Body of pancreas (tissue), 4 donors: ENCODE results near the gene SESTD1. TPM values are rescaled to one million over a fixed set of nuclear protein-coding genes. Genes with fewer than 3 reads are reported as not detected.

Experiments
- ATAC-seq: fragments of 150-250 bp; one replicate; pipeline ENCODE4 v1.9.1; 2016
- DNase-seq, 4 donors: peaks; one replicate each; pipeline ENCODE4 v3.0.0-alpha.2; 2019
- H3K27ac ChIP-seq, 4 donors: fragments of 200-600 bp; sonication (generic); 1 replicate in 3 of 4; 2 replicates in 1 of 4; pipeline versions ENCODE4 v1.5.1 to v1.6.1; 2016 to 2019; ENCODE audit warnings: mild to moderate bottlenecking in 1 of 4, mixed read lengths in 1 of 4, moderate library complexity in 1 of 4
- H3K27me3 ChIP-seq, 2 donors: fragments of 200-600 bp; sonication (generic); one replicate each; pipeline ENCODE4 v1.6.0; 2016; ENCODE audit warnings: mild to moderate bottlenecking in 1 of 2
- H3K36me3 ChIP-seq, 2 donors: fragments of 200-600 bp; sonication (generic); replicated peaks in 1 of 2; 2 replicates each; pipeline ENCODE4 v1.5.1; 2016; ENCODE audit warnings: low read depth in 2 of 2; ENCODE audit not compliant: insufficient read depth in 1 of 2
- H3K4me1 ChIP-seq: fragments of 200-600 bp; sonication (generic); one replicate; pipeline ENCODE4 v1.6.0; 2016
- H3K4me3 ChIP-seq, 2 donors: fragments of 200-600 bp; sonication (generic); 1 replicate in 1 of 2; 2 replicates in 1 of 2; pipeline ENCODE4 v1.5.1; 2016 to 2019
- H3K9me3 ChIP-seq, 3 donors: fragments of 200-600 bp; sonication (generic); 1 replicate in 2 of 3; 2 replicates in 1 of 3; pipeline ENCODE4 v1.5.1; 2016
- POLR2A ChIP-seq, 3 donors: fragments of 450-650 bp; IDR thresholded peaks; one replicate each; pipeline ENCODE4 v1.6.1; 2016; ENCODE audit warnings: antibody characterized with exemption in 3 of 3, mild to moderate bottlenecking in 2 of 3
- WGBS, 2 donors: methylation state at CpG; one replicate each; pipeline ENCODE4 v1.1.5; 2017; 5-methylcytosine and 5-hydroxymethylcytosine counted together
- intact Hi-C: fragments of 100-400 bp; cut with DNase I; formaldehyde crosslinking; loops from one replicate; pipeline ENCODE4 v1.15.1; 2023
- total RNA-seq, 2 donors: library from RNA; depleted of rRNA; stranded (reverse); fragments of >200 nt; gene quantifications; one replicate each; pipeline ENCODE4 v1.1.0, GENCODE V29; 2016
- TF ChIP-seq, protein P1 (sequence below), 7 experiments: fragments of 450-650 bp in 4 of 7; fragments of 200-600 bp in 3 of 7; sonication (generic) in 3 of 7; IDR thresholded peaks; one replicate each; pipeline ENCODE4 v1.5.1; 2016 to 2019; ENCODE audit warnings: antibody characterized with exemption in 7 of 7

The SESTD1 gene
- total RNA-seq, 2 donors from 2014 or later, result 13.2 to 24.4 TPM

DNA sequence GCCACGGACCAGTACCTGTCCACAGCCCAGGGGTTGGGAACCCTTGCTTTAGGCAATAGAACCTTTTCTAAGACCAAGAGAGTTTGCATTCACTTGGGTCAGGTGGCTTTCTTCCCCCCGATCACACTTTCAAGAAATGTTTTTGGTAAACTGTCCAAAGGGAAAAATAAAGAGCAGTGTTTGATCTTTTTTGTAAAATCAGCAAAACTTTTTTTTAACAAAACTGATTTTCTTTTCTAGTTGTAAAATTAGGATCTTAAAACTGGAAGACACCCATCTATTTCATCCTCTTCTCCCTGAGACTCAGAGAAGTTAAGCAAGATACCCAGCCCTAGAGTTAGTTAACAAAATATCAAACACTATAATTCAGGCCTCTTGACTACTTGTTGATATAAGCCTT, 6.1 kb upstream of the SESTD1 start:
- Histone ChIP-seq H3K9me3 (no peaks in the 10 kb centered on the region), H3K27ac (no peak overlapping the region), H3K4me1 (peaks cover 14% of the 10 kb centered on the region), H3K36me3 (no peaks in the 10 kb centered on the region), H3K4me3 (no peak overlapping the region), H3K27me3 (no peaks in the 10 kb centered on the region)
- TF ChIP-seq, protein P1, sequence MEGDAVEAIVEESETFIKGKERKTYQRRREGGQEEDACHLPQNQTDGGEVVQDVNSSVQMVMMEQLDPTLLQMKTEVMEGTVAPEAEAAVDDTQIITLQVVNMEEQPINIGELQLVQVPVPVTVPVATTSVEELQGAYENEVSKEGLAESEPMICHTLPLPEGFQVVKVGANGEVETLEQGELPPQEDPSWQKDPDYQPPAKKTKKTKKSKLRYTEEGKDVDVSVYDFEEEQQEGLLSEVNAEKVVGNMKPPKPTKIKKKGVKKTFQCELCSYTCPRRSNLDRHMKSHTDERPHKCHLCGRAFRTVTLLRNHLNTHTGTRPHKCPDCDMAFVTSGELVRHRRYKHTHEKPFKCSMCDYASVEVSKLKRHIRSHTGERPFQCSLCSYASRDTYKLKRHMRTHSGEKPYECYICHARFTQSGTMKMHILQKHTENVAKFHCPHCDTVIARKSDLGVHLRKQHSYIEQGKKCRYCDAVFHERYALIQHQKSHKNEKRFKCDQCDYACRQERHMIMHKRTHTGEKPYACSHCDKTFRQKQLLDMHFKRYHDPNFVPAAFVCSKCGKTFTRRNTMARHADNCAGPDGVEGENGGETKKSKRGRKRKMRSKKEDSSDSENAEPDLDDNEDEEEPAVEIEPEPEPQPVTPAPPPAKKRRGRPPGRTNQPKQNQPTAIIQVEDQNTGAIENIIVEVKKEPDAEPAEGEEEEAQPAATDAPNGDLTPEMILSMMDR (IDR thresholded peaks at IDR 0.05), result no peak
- TF ChIP-seq POLR2A (IDR thresholded peaks at IDR 0.05), result no peak
- 83% methylated on average over 2 of the region's 2 CpGs for WGBS, 2 donors
- no peak for ATAC-seq
- intact Hi-C loops, result no loop called here
- no peak for DNase-seq

DNA sequence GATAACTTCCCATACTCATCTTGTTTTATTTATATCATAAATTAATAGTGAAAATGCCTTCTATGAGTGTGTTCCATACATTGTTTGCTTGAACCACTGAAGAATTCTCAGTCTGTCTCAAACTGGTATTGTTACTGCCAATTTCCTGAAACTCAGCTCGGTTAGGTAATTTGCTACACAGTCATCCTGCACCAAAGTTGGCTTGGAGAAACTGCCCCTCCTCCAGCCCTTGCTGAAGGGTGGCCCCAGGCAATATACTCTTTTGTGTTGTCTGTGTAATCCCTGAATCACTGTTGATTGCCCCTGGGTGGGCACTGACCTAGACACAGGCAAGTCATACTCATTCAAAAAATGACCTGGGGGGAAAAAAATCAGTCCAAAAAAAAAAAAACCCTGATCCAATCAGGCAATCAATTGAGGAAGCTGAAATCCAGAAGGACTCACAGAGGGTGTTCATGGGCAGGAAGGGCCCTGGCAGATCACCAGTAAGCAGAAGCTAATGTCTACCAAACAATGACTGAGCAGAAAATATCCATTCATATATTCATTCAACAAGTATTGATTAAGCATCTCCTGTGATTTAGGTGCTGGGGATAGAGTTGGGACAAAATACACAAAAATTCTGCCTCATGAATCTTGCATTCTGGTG, 3.8 kb upstream of the SESTD1 start:
- Histone ChIP-seq H3K9me3 (no peaks in the 10 kb centered on the region), H3K27ac (no peak overlapping the region), H3K4me1 (peaks cover 23% of the 10 kb centered on the region), H3K36me3 (no peaks in the 10 kb centered on the region), H3K27me3 (no peaks in the 10 kb centered on the region), H3K4me3 (no peak overlapping the region)
- WGBS, 2 donors, result 24 to 58% methylated on average over 1 of the region's 1 CpG
- ATAC-seq (no peak), DNase-seq (peak in 2 of 4 donors; percentile 10 to 16)
- TF ChIP-seq, protein P1 (IDR thresholded peaks at IDR 0.05), result no peak
- TF ChIP-seq POLR2A (IDR thresholded peaks at IDR 0.05), result no peak
- intact Hi-C loops, result no loop called here

DNA sequence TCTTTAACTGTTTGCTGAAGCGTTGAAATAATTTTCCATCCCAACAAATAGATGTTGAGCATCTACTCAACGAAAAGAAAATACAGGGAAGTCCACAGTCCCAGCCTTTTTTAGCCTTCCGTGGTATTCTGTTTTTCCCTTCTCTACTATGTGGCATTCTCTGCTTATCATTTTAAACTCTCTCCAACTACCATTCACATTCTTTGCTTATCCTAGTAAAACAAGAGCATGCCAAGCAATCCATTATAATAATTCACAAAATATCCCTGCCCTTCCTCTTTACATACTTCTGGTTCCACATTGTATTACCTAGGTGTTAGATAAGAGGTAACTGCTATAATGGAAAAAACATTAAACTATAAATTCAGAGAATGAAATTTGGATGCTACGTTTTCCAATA, 1.6 kb upstream of the SESTD1 start:
- no peaks in the 10 kb centered on the region for H3K27me3 ChIP-seq
- H3K27ac ChIP-seq, result no peak overlapping the region
- DNase-seq (no peak), ATAC-seq (no peak)
- no peak overlapping the region for H3K4me3 ChIP-seq
- H3K36me3 ChIP-seq, result no peaks in the 10 kb centered on the region
- WGBS, 2 donors, result 64 to 66% methylated on average over 4 of the region's 4 CpGs
- H3K4me1 ChIP-seq, result peaks cover 22% of the 10 kb centered on the region
- intact Hi-C loops, result no loop called here
- no peak for TF ChIP-seq POLR2A (IDR thresholded peaks at IDR 0.05)
- TF ChIP-seq, protein P1 (IDR thresholded peaks at IDR 0.05), result no peak
- H3K9me3 ChIP-seq, result no peaks in the 10 kb centered on the region

DNA sequence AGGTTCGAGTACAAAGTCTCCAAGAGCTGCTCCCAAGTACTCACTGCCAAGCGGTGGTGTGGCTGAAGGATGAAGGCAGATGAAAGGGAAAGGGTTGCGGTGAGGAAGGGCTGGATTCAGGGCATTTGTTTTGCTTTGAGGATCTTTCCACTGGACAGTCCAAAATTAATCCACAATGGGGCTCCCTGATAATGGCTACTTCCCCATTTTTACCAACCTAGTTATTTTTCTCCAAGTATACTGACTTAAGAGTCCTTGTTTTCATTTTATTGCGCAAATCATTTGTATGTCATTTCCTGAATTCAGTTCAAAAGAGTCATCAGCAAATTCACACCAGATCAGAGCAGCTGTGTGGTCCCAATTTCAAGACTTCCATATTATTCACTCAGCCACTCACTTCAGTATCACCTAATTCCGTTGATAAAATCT, 464 bp upstream of the SESTD1 start:
- Histone ChIP-seq H3K4me3 (no peak overlapping the region), H3K27ac (peak overlapping the region in 3 of 4 donors; percentile 86 to 89 (median 88)), H3K36me3 (no peaks in the 10 kb centered on the region), H3K9me3 (no peaks in the 10 kb centered on the region), H3K4me1 (peaks cover 22% of the 10 kb centered on the region), H3K27me3 (no peaks in the 10 kb centered on the region)
- no peak for ATAC-seq
- 50 to 51% methylated on average over 5 of the region's 5 CpGs for WGBS, 2 donors
- DNase-seq, result no peak
- intact Hi-C loops, result no loop called here
- TF ChIP-seq, protein P1 (IDR thresholded peaks at IDR 0.05), result no peak
- TF ChIP-seq POLR2A (IDR thresholded peaks at IDR 0.05), result no peak
